Measurements from ENCODE around the gene TNC. TPM values are rescaled to one million over a fixed set of nuclear protein-coding genes. Genes with fewer than 3 reads are reported as not detected.
A peak's percentile ranks its signal among the peaks of the same experiment; 100 is the strongest.

Gene TNC
- 10 to 100 TPM in 1 of 7 donors, 1 to 10 TPM in 6; 1.2 to 18.4 (median 1.9) TPM for total RNA-seq
- 100 to 1,000 TPM in 1 of 2 donors, 1 to 10 TPM in 1; 1.9 to 108 TPM for polyA plus RNA-seq
- long read RNA-seq, donor 1 = 0 reads
- long read RNA-seq, donor 2 = 0 reads
- long read RNA-seq, donor 3, partial matches to known transcripts = 11 of 59 reads
- long read RNA-seq, donor 3, other reads (novel, unspliced or antisense) = 48 of 59 reads

DNA sequence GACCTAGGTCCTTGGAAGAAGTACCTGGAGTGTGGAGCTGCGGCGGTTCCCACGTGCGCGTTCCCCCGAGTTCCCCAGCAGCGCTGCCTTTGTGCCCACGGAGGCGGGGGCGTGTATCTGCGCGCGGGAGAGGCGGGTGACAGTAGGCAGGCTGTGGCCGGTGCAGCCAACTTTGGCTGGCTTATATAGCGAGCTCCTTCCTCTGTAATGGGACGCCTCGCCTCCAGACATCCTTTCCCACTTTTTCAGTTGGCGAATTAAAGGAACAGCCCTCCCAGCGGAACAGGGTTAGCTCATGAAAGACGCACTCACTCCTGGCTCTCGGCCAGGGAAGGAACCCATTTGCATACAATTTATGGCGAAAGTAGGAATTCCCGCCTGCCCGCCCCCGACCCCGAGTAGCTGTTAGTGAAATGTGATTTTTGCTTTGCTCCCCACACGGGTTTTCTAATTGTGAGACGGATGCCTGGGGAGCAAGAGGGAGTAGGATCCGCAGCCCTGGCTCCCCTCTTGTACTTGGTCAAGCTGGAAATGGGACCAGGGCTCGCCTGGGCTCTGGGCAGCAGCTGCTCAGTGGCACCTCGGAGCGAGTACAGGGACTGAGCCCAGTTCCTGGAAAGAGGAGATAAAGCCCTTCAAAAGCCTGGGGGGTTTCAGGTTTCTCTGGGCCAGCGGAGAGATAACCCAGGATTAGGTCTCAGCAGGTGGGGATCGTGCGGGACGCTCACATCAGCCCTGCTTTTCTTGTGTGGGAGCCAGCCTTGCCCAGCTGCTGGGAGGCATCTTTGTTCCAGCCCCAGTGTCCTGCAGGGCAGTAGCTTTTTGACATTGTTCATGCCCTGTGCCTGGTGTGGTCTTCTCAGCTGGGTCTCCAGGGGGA is at the start of gene TNC:
Gene TNC, minus strand, starts transcription at position 159 of the 880 bp plus-strand sequence. CDS start 27,139 bp downstream, outside the sequence.
- Histone ChIP-seq H3K27me3 (no peaks in the 10 kb centered on the region), H3K9me3 (no peaks in the 10 kb centered on the region), H3K27ac (no peak within 1 kb of the TSS), H3K4me3 (peak within 1 kb of the TSS; percentile 37), H3K36me3 (no peaks in the 10 kb centered on the region), H3K4me1 (ENCODE audit: insufficient read depth) (peaks cover 2% of the 10 kb centered on the region)
- WGBS, 3 donors = 1% methylated on average over 36 to 37 of the region's 37 CpGs
- intact Hi-C loops (cut with DNase I) = no loop called here
- DNase-seq = peak in 2 of 5 donors; percentile 8 to 32
- no peak for TF ChIP-seq POLR2A (IDR thresholded peaks at IDR 0.05)
- TF ChIP-seq, protein P1, sequence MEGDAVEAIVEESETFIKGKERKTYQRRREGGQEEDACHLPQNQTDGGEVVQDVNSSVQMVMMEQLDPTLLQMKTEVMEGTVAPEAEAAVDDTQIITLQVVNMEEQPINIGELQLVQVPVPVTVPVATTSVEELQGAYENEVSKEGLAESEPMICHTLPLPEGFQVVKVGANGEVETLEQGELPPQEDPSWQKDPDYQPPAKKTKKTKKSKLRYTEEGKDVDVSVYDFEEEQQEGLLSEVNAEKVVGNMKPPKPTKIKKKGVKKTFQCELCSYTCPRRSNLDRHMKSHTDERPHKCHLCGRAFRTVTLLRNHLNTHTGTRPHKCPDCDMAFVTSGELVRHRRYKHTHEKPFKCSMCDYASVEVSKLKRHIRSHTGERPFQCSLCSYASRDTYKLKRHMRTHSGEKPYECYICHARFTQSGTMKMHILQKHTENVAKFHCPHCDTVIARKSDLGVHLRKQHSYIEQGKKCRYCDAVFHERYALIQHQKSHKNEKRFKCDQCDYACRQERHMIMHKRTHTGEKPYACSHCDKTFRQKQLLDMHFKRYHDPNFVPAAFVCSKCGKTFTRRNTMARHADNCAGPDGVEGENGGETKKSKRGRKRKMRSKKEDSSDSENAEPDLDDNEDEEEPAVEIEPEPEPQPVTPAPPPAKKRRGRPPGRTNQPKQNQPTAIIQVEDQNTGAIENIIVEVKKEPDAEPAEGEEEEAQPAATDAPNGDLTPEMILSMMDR (IDR thresholded peaks at IDR 0.05) = no peak
- no peak for TF ChIP-seq EP300 (IDR thresholded peaks at IDR 0.05)

DNA sequence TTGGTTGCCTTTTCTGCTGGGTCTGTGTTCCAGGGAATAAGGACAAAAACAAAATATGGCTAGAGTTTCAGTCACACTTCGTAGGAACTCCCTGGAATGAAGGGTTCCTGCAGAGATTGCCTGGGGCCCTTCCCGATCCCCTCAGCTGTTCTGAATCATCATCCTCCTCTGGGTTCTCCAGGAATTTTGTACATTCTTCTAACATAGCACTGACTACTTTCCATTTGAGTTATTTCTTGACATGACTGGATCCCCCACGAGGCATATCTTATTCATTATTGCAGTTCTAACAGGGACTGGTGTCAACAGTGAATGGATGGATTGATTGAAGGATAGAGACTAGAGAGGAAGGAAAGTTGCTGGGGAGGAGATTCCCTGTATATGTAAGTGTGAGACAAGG is 49.2 kb upstream of the TNC start:
- 63 to 73% (median 64%) methylated on average over 3 of the region's 3 CpGs for WGBS, 3 donors
- intact Hi-C loops (cut with DNase I) = no loop called here
- TF ChIP-seq EP300 (IDR thresholded peaks at IDR 0.05) = no peak
- TF ChIP-seq, protein P1 (IDR thresholded peaks at IDR 0.05) = no peak
- TF ChIP-seq POLR2A (IDR thresholded peaks at IDR 0.05) = no peak

DNA sequence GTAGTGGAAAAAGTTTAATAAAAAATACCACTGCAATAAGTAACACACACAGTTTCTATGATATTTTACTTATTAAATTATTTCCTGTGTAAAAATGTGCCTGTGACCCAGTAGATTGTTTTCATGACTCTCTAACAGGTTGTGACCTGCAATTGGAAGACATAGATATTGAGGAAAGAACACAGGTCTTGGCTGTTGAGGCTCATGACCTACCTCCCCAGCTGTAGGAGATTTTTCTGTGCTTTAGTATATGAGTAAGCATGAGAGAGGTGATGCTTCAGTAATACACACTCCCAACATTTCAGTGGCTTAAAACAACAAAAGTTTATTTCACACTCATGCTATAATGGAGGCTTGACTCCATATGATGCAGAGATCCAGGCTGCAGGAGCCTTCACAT is 47.3 kb upstream of the TNC start:
- no peak for TF ChIP-seq EP300 (IDR thresholded peaks at IDR 0.05)
- TF ChIP-seq POLR2A (IDR thresholded peaks at IDR 0.05) = no peak
- TF ChIP-seq, protein P1 (IDR thresholded peaks at IDR 0.05) = no peak
- H3K4me3 ChIP-seq = no peak overlapping the region
- no peak overlapping the region for H3K27ac ChIP-seq
- H3K4me1 ChIP-seq (ENCODE audit: insufficient read depth) = no peaks in the 10 kb centered on the region
- intact Hi-C loops (cut with DNase I) = no loop called here
- DNase-seq = no peak
- no peaks in the 10 kb centered on the region for H3K27me3 ChIP-seq
- H3K36me3 ChIP-seq = no peaks in the 10 kb centered on the region
- no peaks in the 10 kb centered on the region for H3K9me3 ChIP-seq

More for the DNA sequence above, 49.2 kb upstream of the TNC start:
- H3K9me3 ChIP-seq = no peaks in the 10 kb centered on the region
- no peaks in the 10 kb centered on the region for H3K4me1 ChIP-seq (ENCODE audit: insufficient read depth)
- H3K27ac ChIP-seq = no peak overlapping the region
- DNase-seq = no peak
- H3K27me3 ChIP-seq = no peaks in the 10 kb centered on the region
- no peak overlapping the region for H3K4me3 ChIP-seq
- H3K36me3 ChIP-seq = no peaks in the 10 kb centered on the region

DNA sequence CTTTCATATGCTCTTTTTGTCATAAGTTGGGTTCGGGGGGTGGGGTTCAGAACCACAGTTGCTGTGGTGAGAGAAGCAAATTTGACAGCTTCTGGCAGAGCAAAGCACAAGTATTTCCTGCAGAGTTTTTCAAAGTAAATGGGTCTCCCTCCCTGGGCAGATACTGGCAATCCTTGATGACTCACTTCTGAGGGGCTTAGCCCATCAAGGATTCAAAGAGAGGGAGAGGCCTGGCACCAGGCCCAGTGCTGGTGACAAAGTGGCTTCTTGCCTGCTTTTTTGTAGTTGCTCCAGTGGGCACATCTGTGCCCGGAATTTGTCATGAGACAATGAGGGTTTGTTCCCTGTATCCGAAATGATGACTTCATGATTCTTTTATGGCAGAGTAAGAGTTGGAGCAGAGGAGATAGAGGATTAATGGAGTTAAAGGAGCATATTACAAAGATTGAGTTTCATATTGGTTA is 46.6 kb upstream of the TNC start:
- TF ChIP-seq POLR2A (IDR thresholded peaks at IDR 0.05) (no peak), EP300 (IDR thresholded peaks at IDR 0.05) (no peak)
- TF ChIP-seq, protein P1 (IDR thresholded peaks at IDR 0.05) = no peak
- Histone ChIP-seq H3K27me3 (no peaks in the 10 kb centered on the region), H3K4me1 (ENCODE audit: insufficient read depth) (no peaks in the 10 kb centered on the region), H3K27ac (no peak overlapping the region), H3K9me3 (no peaks in the 10 kb centered on the region), H3K36me3 (no peaks in the 10 kb centered on the region), H3K4me3 (no peak overlapping the region)
- no peak for DNase-seq
- intact Hi-C loops (cut with DNase I) = no loop called here
- 73 to 76% (median 73%) methylated on average over 3 of the region's 3 CpGs for WGBS, 3 donors
